Measurements from ENCODE around the gene RCN2. TPM values are rescaled to one million over a fixed set of nuclear protein-coding genes. Genes with fewer than 3 reads are reported as not detected.

The RCN2 gene
- total and polyA plus RNA-seq, 7 donors: 16.6 to 30.1 (median 22.3) TPM

GRCh38 chr15:76913737-76914136 lies 17.8 kb upstream of the RCN2 start:
- Histone ChIP-seq H3K4me1 (no peaks in the 10 kb centered on the region), H3K27me3 (ENCODE audit: insufficient read depth in 3 of 3, low read length in 2 of 3) (peaks cover 0 to 5% (median 0%) of the 10 kb centered on the region in 3 donors), H3K9me3 (no peaks in the 10 kb centered on the region), H3K4me3 (no peak overlapping the region), H3K36me3 (ENCODE audit: insufficient read depth in 1 of 2, low read depth in 1 of 2) (no peaks in the 10 kb centered on the region), H3K27ac (no peak overlapping the region)
- ATAC-seq (no peak), DNase-seq (no peak)
- intact Hi-C loops (cut with DNase I): no loop called here
- WGBS, 3 donors: 70 to 81% (median 75%) methylated on average over 2 of the region's 2 CpGs
- TF ChIP-seq CTCF (IDR thresholded peaks at IDR 0.05): no peak

GRCh38 chr15:76916369-76916768 lies 15.2 kb upstream of the RCN2 start:
- TF ChIP-seq CTCF (IDR thresholded peaks at IDR 0.05): no peak
- Histone ChIP-seq H3K4me1 (no peaks in the 10 kb centered on the region), H3K27ac (no peak overlapping the region), H3K4me3 (no peak overlapping the region), H3K27me3 (ENCODE audit: insufficient read depth in 3 of 3, low read length in 2 of 3) (peaks cover 0 to 5% (median 0%) of the 10 kb centered on the region in 3 donors), H3K9me3 (no peaks in the 10 kb centered on the region), H3K36me3 (ENCODE audit: insufficient read depth in 1 of 2, low read depth in 1 of 2) (no peaks in the 10 kb centered on the region)
- no peak for ATAC-seq
- intact Hi-C loops (cut with DNase I): no loop called here
- WGBS, 3 donors: 72 to 85% (median 74%) methylated on average over 13 of the region's 13 CpGs
- no peak for DNase-seq

GRCh38 chr15:76928201-76928600 lies 3.3 kb upstream of the RCN2 start:
- no peak overlapping the region for H3K4me3 ChIP-seq
- H3K27me3 ChIP-seq (ENCODE audit: insufficient read depth in 3 of 3, low read length in 2 of 3): no peaks in the 10 kb centered on the region
- TF ChIP-seq CTCF (IDR thresholded peaks at IDR 0.05): no peak
- H3K4me1 ChIP-seq: peaks cover 12% of the 10 kb centered on the region
- no peak overlapping the region for H3K27ac ChIP-seq
- no peak for ATAC-seq
- H3K9me3 ChIP-seq: no peaks in the 10 kb centered on the region
- WGBS, 3 donors: 77 to 79% (median 78%) methylated on average over 3 of the region's 3 CpGs
- peaks cover 0 to 8% of the 10 kb centered on the region in 2 donors for H3K36me3 ChIP-seq (ENCODE audit: insufficient read depth in 1 of 2, low read depth in 1 of 2)
- intact Hi-C loops (cut with DNase I): loop anchor here in 1 of 2 donors (5.0 kb wide), 1 partner anchor 1329 kb away; no protein-coding TSS in a partner anchor
- DNase-seq: no peak

GRCh38 chr15:76929011-76929760 lies 2.4 kb upstream of the RCN2 start:
- Histone ChIP-seq H3K9me3 (no peaks in the 10 kb centered on the region), H3K36me3 (ENCODE audit: insufficient read depth in 1 of 2, low read depth in 1 of 2) (peaks cover 0 to 17% of the 10 kb centered on the region in 2 donors), H3K4me3 (no peak overlapping the region), H3K4me1 (peaks cover 12% of the 10 kb centered on the region), H3K27me3 (ENCODE audit: insufficient read depth in 3 of 3, low read length in 2 of 3) (no peaks in the 10 kb centered on the region), H3K27ac (no peak overlapping the region)
- intact Hi-C loops (cut with DNase I): loop anchor here in 1 of 2 donors (5.0 kb wide), 1 partner anchor 1328 kb away; no protein-coding TSS in a partner anchor
- ATAC-seq (no peak), DNase-seq (no peak)
- no peak for TF ChIP-seq CTCF (IDR thresholded peaks at IDR 0.05)

Data from psoas muscle (tissue), 8 donors.